Sigmoid colon (tissue), 7 donors: ENCODE data around the gene TCP11. TPM values are rescaled to one million over a fixed set of nuclear protein-coding genes. Genes with fewer than 3 reads are reported as not detected.

Experiments
- DNase-seq: peaks from one replicate; pipeline ENCODE4 v3.0.0-alpha.2; 2019
- H3K27ac ChIP-seq, 4 donors: fragments of 200-600 bp; sonication (generic); one replicate each; pipeline ENCODE4 v1.5.1; 2016 to 2019; ENCODE audit warnings: mild to moderate bottlenecking in 1 of 4
- H3K27me3 ChIP-seq, 3 donors: fragments of 200-600 bp; sonication (generic); one replicate each; pipeline ENCODE4 v1.5.1; 2019; ENCODE audit warnings: mild to moderate bottlenecking in 1 of 3
- H3K36me3 ChIP-seq, 4 donors: fragments of 200-600 bp; sonication (generic); one replicate each; pipeline ENCODE4 v1.5.1; 2016 to 2019
- H3K4me1 ChIP-seq, 4 donors: fragments of 200-600 bp; sonication (generic); one replicate each; pipeline ENCODE4 v1.5.1; 2017 to 2019
- H3K4me3 ChIP-seq, 4 donors: fragments of 200-600 bp; sonication (generic); one replicate each; pipeline ENCODE4 v1.5.1; 2017 to 2019; ENCODE audit warnings: mild to moderate bottlenecking in 2 of 4, moderate library complexity in 1 of 4
- H3K9me3 ChIP-seq, 4 donors: fragments of 200-600 bp in 3 of 4; sonication (generic) in 3 of 4; one replicate each; pipeline versions ENCODE4 v1.5.1 to v1.6.1; 2013 to 2019
- EP300 ChIP-seq, 4 donors: sonication (generic); formaldehyde crosslinking; IDR thresholded peaks; one replicate each; pipeline ENCODE4 v1.6.1; 2017; ENCODE audit warnings: antibody characterized with exemption in 4 of 4
- POLR2A ChIP-seq, 2 donors: fragments of 450-650 bp; IDR thresholded peaks; one replicate each; pipeline ENCODE4 v1.6.1; 2016; ENCODE audit warnings: antibody characterized with exemption in 2 of 2, mild to moderate bottlenecking in 2 of 2, moderate library complexity in 2 of 2
- POLR2AphosphoS5 ChIP-seq, 4 donors: sonication (generic); formaldehyde crosslinking; IDR thresholded peaks; one replicate each; pipeline ENCODE4 v1.6.1; 2017; ENCODE audit warnings: antibody characterized with exemption in 4 of 4
- WGBS, 2 donors: extraction: QIAGEN DNeasy Blood & Tissue Kit; methylation state at CpG; one replicate each; pipeline ENCODE4 v1.1.7; 2013; 5-methylcytosine and 5-hydroxymethylcytosine counted together
- intact Hi-C: fragments of 100-400 bp; cut with DNase I; formaldehyde crosslinking; loops from one replicate; pipeline ENCODE4 v1.15.1; 2023
- polyA plus RNA-seq, 3 donors: library from polyadenylated mRNA; stranded (reverse); fragments of 200-250 nt; gene quantifications; one replicate each; pipeline ENCODE4 v1.2.3, GENCODE V29; 2013
- total RNA-seq, 4 donors: library from RNA; depleted of rRNA; stranded (reverse); fragments of >200 nt; gene quantifications; one replicate each; pipeline ENCODE4 v1.1.0, GENCODE V29; 2016
- TF ChIP-seq, protein P1 (sequence below), 4 experiments: fragments of 450-650 bp in 3 of 4; fragments of 200-600 bp in 1 of 4; IDR thresholded peaks; one replicate each; pipeline ENCODE4 v1.5.1; 2016 to 2019; ENCODE audit warnings: antibody characterized with exemption in 4 of 4, mild to moderate bottlenecking in 3 of 4, moderate library complexity in 2 of 4
- donor health status: healthy with polysubstance abuse.
- donor health status: Bipolar disorder and iron deficiency.
- donor health status: healthy.

TCP11 gene
- total and polyA plus RNA-seq, 7 donors, result 0.66 TPM; not detected in 6

DNA sequence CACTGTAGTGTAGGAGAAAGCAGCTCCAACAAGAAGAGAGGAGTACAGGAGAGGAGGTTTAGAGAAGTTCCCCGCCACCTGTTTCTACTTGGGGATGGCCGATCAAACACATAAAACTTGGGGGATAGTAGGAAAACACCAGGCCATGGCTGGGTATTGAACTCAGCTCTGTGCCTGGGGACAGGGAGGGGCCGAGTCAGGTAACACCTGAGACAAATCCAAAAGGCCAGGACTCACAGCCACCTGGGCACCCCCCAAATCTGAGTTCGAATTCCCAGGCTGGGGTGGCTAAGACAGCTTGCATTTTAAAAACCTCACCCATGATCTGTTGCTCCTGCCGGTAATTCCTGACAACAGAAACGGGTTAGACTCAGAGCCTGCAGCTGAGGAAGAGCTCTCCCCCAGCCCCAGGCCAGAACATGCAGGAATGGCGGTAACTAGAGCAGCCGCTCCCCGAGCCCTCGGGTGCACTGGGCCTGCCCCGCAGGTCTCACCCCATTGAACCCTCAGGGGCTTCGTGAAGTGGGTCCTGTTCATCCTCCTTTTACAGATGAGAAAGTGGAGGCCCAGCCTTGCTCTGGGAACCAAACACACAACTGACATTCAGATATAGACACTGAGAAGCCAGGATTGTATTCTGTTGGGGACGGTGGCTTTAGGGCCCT is 61.0 kb downstream of the TCP11 start:
- H3K36me3 ChIP-seq, result peaks cover 47 to 97% (median 79%) of the 10 kb centered on the region in 4 donors
- intact Hi-C loops, result no loop called here
- DNase-seq, result peak; percentile 26
- H3K9me3 ChIP-seq, result no peaks in the 10 kb centered on the region
- peak overlapping the region in 2 of 4 donors; percentile 56 to 66 for H3K27ac ChIP-seq
- TF ChIP-seq EP300 (IDR thresholded peaks at IDR 0.05) (no peak), POLR2A (IDR thresholded peaks at IDR 0.05) (no peak), POLR2AphosphoS5 (IDR thresholded peaks at IDR 0.05) (no peak)
- TF ChIP-seq, protein P1, sequence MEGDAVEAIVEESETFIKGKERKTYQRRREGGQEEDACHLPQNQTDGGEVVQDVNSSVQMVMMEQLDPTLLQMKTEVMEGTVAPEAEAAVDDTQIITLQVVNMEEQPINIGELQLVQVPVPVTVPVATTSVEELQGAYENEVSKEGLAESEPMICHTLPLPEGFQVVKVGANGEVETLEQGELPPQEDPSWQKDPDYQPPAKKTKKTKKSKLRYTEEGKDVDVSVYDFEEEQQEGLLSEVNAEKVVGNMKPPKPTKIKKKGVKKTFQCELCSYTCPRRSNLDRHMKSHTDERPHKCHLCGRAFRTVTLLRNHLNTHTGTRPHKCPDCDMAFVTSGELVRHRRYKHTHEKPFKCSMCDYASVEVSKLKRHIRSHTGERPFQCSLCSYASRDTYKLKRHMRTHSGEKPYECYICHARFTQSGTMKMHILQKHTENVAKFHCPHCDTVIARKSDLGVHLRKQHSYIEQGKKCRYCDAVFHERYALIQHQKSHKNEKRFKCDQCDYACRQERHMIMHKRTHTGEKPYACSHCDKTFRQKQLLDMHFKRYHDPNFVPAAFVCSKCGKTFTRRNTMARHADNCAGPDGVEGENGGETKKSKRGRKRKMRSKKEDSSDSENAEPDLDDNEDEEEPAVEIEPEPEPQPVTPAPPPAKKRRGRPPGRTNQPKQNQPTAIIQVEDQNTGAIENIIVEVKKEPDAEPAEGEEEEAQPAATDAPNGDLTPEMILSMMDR (IDR thresholded peaks at IDR 0.05), result no peak
- H3K4me1 ChIP-seq, result peaks cover 0 to 32% (median 20%) of the 10 kb centered on the region in 4 donors
- no peaks in the 10 kb centered on the region for H3K27me3 ChIP-seq
- WGBS, 2 donors, result 93 to 94% methylated on average over 13 of the region's 13 CpGs
- H3K4me3 ChIP-seq, result no peak overlapping the region

DNA sequence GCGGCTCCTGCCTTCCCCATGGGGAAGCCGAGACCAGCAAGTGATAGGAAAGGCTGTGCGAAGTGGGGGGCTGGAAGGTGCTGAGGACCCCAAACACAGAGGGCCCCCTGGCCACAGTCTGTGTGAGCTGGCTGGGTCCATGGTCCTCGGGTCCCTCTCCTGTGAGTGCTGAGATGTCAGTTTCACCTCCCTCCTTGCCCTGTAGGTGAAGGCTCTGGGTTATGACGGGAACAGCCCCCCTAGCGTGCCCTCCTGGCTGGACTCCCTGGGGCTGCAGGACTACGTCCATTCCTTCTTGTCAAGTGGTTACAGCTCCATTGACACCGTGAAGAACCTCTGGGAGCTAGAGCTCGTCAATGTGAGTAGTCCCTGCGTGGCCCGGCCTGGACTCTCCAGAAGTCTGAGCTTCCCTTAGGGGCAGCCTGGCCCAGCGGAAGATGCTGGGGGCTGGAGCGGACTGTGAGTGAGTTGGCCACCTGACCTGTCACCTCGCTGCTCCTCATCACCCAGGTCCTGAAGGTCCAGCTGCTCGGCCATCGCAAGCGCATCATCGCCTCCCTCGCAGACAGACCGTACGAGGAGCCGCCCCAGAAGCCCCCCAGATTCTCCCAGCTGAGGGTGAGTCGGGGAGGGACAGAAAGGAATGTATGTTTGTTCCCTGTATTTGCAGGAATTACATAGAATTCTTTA is 61.7 kb downstream of the TCP11 start:
- no peak overlapping the region for H3K27ac ChIP-seq
- DNase-seq, result peak; percentile 55
- H3K9me3 ChIP-seq, result no peaks in the 10 kb centered on the region
- intact Hi-C loops, result no loop called here
- H3K4me1 ChIP-seq, result peaks cover 0 to 29% (median 20%) of the 10 kb centered on the region in 4 donors
- peaks cover 40 to 94% (median 73%) of the 10 kb centered on the region in 4 donors for H3K36me3 ChIP-seq
- no peak overlapping the region for H3K4me3 ChIP-seq
- TF ChIP-seq POLR2A (IDR thresholded peaks at IDR 0.05), result no peak
- TF ChIP-seq, protein P1 (IDR thresholded peaks at IDR 0.05), result no peak
- no peak for TF ChIP-seq EP300 (IDR thresholded peaks at IDR 0.05)
- TF ChIP-seq POLR2AphosphoS5 (IDR thresholded peaks at IDR 0.05), result no peak
- 94 to 96% methylated on average over 23 of the region's 23 CpGs for WGBS, 2 donors
- no peaks in the 10 kb centered on the region for H3K27me3 ChIP-seq

DNA sequence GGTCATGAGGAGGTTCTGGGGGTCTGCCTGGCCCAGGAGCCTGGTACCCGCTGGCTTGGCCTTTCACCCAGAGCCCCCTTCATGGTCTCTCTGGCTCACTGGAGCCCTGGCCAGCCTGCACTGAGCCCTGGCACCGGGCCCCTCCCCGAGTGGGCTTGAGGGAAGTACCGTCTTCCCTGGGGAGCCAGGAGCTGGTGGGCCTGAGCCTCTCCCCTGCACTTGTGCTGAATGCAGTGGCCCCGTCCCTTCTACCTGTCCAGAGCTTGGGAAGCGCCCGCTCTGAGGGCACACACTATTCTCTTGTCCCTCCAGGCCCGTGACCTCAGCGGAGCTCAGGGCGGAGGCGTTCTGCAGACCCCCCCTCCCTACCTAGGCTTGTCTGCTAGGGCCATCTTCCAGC is 62.2 kb downstream of the TCP11 start:
- peaks cover 0 to 23% (median 17%) of the 10 kb centered on the region in 4 donors for H3K4me1 ChIP-seq
- peaks cover 40 to 94% (median 69%) of the 10 kb centered on the region in 4 donors for H3K36me3 ChIP-seq
- no peak for TF ChIP-seq POLR2A (IDR thresholded peaks at IDR 0.05)
- H3K9me3 ChIP-seq, result no peaks in the 10 kb centered on the region
- H3K27ac ChIP-seq, result no peak overlapping the region
- no peak overlapping the region for H3K4me3 ChIP-seq
- DNase-seq, result no peak
- H3K27me3 ChIP-seq, result no peaks in the 10 kb centered on the region
- intact Hi-C loops, result no loop called here
- WGBS, 2 donors, result 96% methylated on average over 11 of the region's 11 CpGs

DNA sequence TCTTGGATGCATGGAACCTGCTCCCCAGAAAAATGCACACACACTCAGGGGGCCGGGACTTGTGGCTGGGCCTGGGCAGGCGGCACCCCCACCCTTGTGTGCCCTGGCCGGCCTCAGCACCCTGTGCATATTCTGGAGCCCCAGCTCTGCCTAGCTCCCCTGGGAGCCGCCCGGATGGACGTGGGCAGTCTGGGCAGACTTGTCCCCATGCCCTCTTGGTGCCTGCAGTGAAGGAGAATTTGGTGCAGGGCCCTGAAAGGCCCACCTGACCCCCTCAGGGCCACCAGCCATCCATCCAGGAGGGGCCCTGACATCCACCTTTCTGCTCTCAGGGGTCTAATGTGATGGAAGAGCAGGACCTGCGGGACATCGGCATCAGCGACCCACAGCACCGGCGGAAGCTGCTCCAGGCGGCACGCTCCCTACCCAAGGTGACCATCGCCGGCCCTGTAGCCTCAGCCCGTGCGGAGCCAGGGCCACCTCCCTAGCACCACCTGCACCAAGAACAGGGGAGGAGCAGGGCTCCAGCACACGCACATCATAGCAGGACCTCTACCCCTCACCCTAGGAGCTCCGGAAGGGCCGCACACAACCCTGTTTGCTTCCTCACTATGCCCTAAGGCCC is 62.8 kb downstream of the TCP11 start:
- Histone ChIP-seq H3K4me1 (peaks cover 0 to 19% (median 11%) of the 10 kb centered on the region in 4 donors), H3K27ac (no peak overlapping the region), H3K27me3 (no peaks in the 10 kb centered on the region), H3K4me3 (no peak overlapping the region), H3K9me3 (no peaks in the 10 kb centered on the region), H3K36me3 (peaks cover 37 to 94% (median 66%) of the 10 kb centered on the region in 4 donors)
- WGBS, 2 donors, result 96 to 98% methylated on average over 20 of the region's 20 CpGs
- intact Hi-C loops, result no loop called here
- TF ChIP-seq EP300 (IDR thresholded peaks at IDR 0.05), result no peak
- no peak for TF ChIP-seq POLR2AphosphoS5 (IDR thresholded peaks at IDR 0.05)
- TF ChIP-seq POLR2A (IDR thresholded peaks at IDR 0.05), result no peak
- TF ChIP-seq, protein P1 (IDR thresholded peaks at IDR 0.05), result no peak
- DNase-seq, result peak; percentile 49

DNA sequence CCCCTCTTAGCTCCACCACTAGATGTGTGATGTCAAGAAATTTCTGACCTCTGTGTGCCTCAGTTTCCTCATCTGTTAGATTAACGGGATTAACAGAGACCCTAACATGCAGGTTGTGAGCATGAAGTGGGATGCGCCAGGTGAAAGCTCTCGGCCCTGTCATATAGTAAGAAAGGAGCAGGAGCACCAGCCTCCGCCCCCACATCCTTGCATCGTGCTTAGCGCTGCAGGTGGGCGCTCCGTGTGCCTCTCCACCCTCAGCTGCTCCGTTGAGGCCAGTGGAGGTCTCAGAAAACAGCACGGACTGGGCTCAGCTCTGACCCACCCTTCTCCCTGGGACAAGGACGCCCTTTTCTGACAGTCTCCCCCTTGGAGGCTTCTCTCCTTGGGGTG is 63.4 kb downstream of the TCP11 start:
- intact Hi-C loops, result no loop called here
- TF ChIP-seq POLR2A (IDR thresholded peaks at IDR 0.05) (no peak), EP300 (IDR thresholded peaks at IDR 0.05) (no peak), POLR2AphosphoS5 (IDR thresholded peaks at IDR 0.05) (no peak)
- TF ChIP-seq, protein P1 (IDR thresholded peaks at IDR 0.05), result no peak
- Histone ChIP-seq H3K36me3 (peaks cover 33 to 94% (median 63%) of the 10 kb centered on the region in 4 donors), H3K27me3 (no peaks in the 10 kb centered on the region), H3K4me1 (peaks cover 0 to 20% (median 13%) of the 10 kb centered on the region in 4 donors), H3K27ac (no peak overlapping the region), H3K4me3 (no peak overlapping the region), H3K9me3 (no peaks in the 10 kb centered on the region)
- peak; percentile 36 for DNase-seq
- WGBS, 2 donors, result 86% methylated on average over 11 of the region's 11 CpGs
